B cell (primary cell): ENCODE measurements around the gene RAD17.

Experiments
- EZH2 ChIP-seq: IDR thresholded peaks from 2 replicates; pipeline ENCODE4 v1.6.1; 2012; ENCODE audit warnings: borderline replicate concordance, low read depth, mild to moderate bottlenecking, moderate library complexity, low read length; ENCODE audit not compliant: insufficient read depth, poor library complexity, severe bottlenecking
- TF ChIP-seq, protein P1 (sequence below): fragments of 200-600 bp; IDR thresholded peaks from one replicate; pipeline ENCODE4 v1.8.0; 2022; ENCODE audit warnings: antibody characterized with exemption, mild to moderate bottlenecking

DNA sequence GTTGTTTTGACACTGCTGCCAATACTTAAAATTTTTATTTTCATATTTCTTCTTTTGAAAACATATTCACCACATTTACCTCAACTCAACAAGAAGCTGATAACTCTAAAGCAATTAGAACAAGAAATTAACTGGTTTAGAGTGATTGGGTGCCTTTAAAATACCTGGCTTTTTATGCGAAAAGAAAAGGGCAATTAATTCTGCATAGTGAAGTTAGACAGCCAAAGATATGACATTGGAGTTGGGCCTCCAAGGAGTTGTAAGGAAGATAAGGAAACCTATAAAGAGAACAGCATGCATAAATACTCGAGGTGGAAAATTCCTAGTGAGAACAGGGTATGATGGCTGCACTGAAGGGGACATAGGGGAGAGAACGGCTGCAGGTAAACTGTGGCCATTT lies 9.9 kb upstream of the RAD17 start:
- TF ChIP-seq, protein P1, sequence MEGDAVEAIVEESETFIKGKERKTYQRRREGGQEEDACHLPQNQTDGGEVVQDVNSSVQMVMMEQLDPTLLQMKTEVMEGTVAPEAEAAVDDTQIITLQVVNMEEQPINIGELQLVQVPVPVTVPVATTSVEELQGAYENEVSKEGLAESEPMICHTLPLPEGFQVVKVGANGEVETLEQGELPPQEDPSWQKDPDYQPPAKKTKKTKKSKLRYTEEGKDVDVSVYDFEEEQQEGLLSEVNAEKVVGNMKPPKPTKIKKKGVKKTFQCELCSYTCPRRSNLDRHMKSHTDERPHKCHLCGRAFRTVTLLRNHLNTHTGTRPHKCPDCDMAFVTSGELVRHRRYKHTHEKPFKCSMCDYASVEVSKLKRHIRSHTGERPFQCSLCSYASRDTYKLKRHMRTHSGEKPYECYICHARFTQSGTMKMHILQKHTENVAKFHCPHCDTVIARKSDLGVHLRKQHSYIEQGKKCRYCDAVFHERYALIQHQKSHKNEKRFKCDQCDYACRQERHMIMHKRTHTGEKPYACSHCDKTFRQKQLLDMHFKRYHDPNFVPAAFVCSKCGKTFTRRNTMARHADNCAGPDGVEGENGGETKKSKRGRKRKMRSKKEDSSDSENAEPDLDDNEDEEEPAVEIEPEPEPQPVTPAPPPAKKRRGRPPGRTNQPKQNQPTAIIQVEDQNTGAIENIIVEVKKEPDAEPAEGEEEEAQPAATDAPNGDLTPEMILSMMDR: no peak
- TF ChIP-seq EZH2: no peak
